Esophagus squamous epithelium (tissue), 5 donors: ENCODE data around the gene GCK. TPM values are rescaled to one million over a fixed set of nuclear protein-coding genes. Genes with fewer than 3 reads are reported as not detected.

Source experiments
- DNase-seq: peaks from one replicate; lab custom pipeline; 2025; lab: John Stamatoyannopoulos, UW
- H3K27ac ChIP-seq, 4 donors: fragments of 200-600 bp; sonication (generic); one replicate each; pipeline ENCODE4 v1.5.1; 2016 to 2019; ENCODE audit warnings: mild to moderate bottlenecking in 1 of 4
- H3K27me3 ChIP-seq, 4 donors: fragments of 200-600 bp; sonication (generic); 1 replicate in 3 of 4; 2 replicates in 1 of 4; pipeline versions ENCODE4 v1.5.1 to v1.6.0; 2017 to 2021; ENCODE audit warnings: antibody characterized with exemption in 1 of 4
- H3K36me3 ChIP-seq, 3 donors: fragments of 200-600 bp; sonication (generic); one replicate each; pipeline ENCODE4 v1.5.1; 2016 to 2019
- H3K4me1 ChIP-seq, 3 donors: fragments of 200-600 bp; sonication (generic); one replicate each; pipeline ENCODE4 v1.5.1; 2017 to 2019
- H3K4me3 ChIP-seq, 4 donors: fragments of 200-600 bp; sonication (generic); 1 replicate in 3 of 4; 2 replicates in 1 of 4; pipeline ENCODE4 v1.5.1; 2016 to 2019; ENCODE audit warnings: mild to moderate bottlenecking in 2 of 4, moderate library complexity in 1 of 4
- H3K9me3 ChIP-seq, 3 donors: fragments of 200-600 bp; sonication (generic); one replicate each; pipeline ENCODE4 v1.5.1; 2016 to 2019
- CTCF ChIP-seq, 6 experiments: fragments of 450-650 bp in 4 of 6; fragments of 200-600 bp in 2 of 6; sonication (generic) in 2 of 6; IDR thresholded peaks; one replicate each; pipeline ENCODE4 v1.5.1; 2016 to 2019; ENCODE audit warnings: antibody characterized with exemption in 6 of 6, mild to moderate bottlenecking in 4 of 6, moderate library complexity in 4 of 6
- POLR2A ChIP-seq, 4 donors: fragments of 450-650 bp; IDR thresholded peaks; one replicate each; pipeline ENCODE4 v1.6.1; 2017; ENCODE audit warnings: antibody characterized with exemption in 4 of 4, mild to moderate bottlenecking in 4 of 4, moderate library complexity in 3 of 4
- WGBS, 2 donors: methylation state at CpG; one replicate each; pipeline ENCODE4 v1.1.5; 2018; 5-methylcytosine and 5-hydroxymethylcytosine counted together
- intact Hi-C: fragments of 100-400 bp; cut with DNase I; formaldehyde crosslinking; loops from one replicate; pipeline ENCODE4 v1.15.0; 2022
- total RNA-seq, 4 donors: library from RNA; depleted of rRNA; stranded (reverse); fragments of >200 nt; gene quantifications; one replicate each; pipeline ENCODE4 v1.1.0, GENCODE V29; 2016
- donor health status: DM: yes; HTN: yes; CAD: no.

GCK gene
- total RNA-seq, 4 donors from 2014 or later, result 0.38 TPM; not detected in 3

GRCh38 chr7:44102846-44103565 lies 86.2 kb downstream of the GCK start:
- Histone ChIP-seq H3K9me3 (no peaks in the 10 kb centered on the region), H3K27me3 (peaks cover 0 to 28% (median 0%) of the 10 kb centered on the region in 4 donors), H3K4me1 (peaks cover 11 to 80% (median 63%) of the 10 kb centered on the region in 3 donors), H3K27ac (peak overlapping the region; percentile 47 to 92 (median 88)), H3K36me3 (peaks cover 0 to 14% (median 0%) of the 10 kb centered on the region in 3 donors), H3K4me3 (no peak overlapping the region)
- intact Hi-C loops, result no loop called here
- no peak for TF ChIP-seq CTCF (IDR thresholded peaks at IDR 0.05)
- TF ChIP-seq POLR2A (IDR thresholded peaks at IDR 0.05), result no peak
- DNase-seq, result no peak
- 53 to 73% methylated on average over 4 to 7 of the region's 8 CpGs for WGBS, 2 donors

GRCh38 chr7:44101966-44102845 lies 87.0 kb downstream of the GCK start:
- peaks cover 11 to 72% (median 56%) of the 10 kb centered on the region in 3 donors for H3K4me1 ChIP-seq
- 39 to 44% methylated on average over 8 to 11 of the region's 14 CpGs for WGBS, 2 donors
- no peak for TF ChIP-seq CTCF (IDR thresholded peaks at IDR 0.05)
- no peaks in the 10 kb centered on the region for H3K9me3 ChIP-seq
- H3K27me3 ChIP-seq, result peaks cover 0 to 28% (median 0%) of the 10 kb centered on the region in 4 donors
- no peak overlapping the region for H3K4me3 ChIP-seq
- H3K27ac ChIP-seq, result peak overlapping the region; percentile 47 to 92 (median 88)
- intact Hi-C loops, result no loop called here
- DNase-seq, result no peak
- peaks cover 0 to 6% (median 0%) of the 10 kb centered on the region in 3 donors for H3K36me3 ChIP-seq

DNA sequence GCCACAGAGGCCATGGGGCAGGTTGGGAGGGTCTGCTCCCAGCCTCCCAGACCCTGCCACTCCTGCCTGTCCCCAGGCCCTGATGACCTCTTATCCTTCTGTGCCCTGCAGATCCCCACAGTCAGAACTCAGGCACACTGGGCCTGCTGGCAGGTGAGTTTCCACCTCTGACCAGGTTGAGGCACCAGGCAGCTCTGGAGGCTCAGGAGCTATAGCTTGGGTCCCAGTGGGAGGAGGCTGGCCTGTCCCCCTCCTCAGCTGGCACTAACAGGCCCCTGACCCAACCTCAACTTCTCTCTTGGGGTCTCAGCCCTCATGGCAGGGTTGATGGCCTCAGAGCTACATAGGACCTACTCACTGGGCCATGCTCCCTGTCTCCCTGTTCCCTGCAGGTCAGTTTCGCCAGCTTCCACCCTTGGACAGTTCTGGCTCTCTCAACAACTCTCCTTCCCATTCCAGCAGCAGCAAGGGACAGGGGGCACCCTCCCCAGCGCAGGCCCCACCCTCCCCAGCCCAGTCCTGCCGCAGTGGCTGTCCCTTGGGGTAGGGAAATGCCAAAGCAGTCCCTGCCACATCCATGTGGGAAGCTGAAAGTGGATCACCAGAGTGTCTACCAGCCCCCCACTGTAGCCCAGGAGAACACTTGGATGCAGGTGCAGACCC lies 87.8 kb downstream of the GCK start:
- no peaks in the 10 kb centered on the region for H3K9me3 ChIP-seq
- TF ChIP-seq POLR2A (IDR thresholded peaks at IDR 0.05) (no peak), CTCF (IDR thresholded peaks at IDR 0.05) (no peak)
- H3K36me3 ChIP-seq, result no peaks in the 10 kb centered on the region
- DNase-seq, result no peak
- H3K27ac ChIP-seq, result peak overlapping the region; percentile 47 to 92 (median 88)
- H3K4me1 ChIP-seq, result peaks cover 11 to 64% (median 49%) of the 10 kb centered on the region in 3 donors
- no peak overlapping the region for H3K4me3 ChIP-seq
- peaks cover 0 to 28% (median 0%) of the 10 kb centered on the region in 4 donors for H3K27me3 ChIP-seq
- 86 to 100% methylated on average over 1 of the region's 3 CpGs for WGBS, 2 donors
- intact Hi-C loops, result no loop called here

GRCh38 chr7:44100458-44101302 lies 88.6 kb downstream of the GCK start:
- intact Hi-C loops, result no loop called here
- Histone ChIP-seq H3K9me3 (no peaks in the 10 kb centered on the region), H3K4me1 (peaks cover 11 to 57% (median 42%) of the 10 kb centered on the region in 3 donors), H3K27ac (peak overlapping the region; percentile 47 to 92 (median 88)), H3K27me3 (peaks cover 0 to 25% (median 0%) of the 10 kb centered on the region in 4 donors), H3K36me3 (no peaks in the 10 kb centered on the region), H3K4me3 (no peak overlapping the region)
- TF ChIP-seq POLR2A (IDR thresholded peaks at IDR 0.05) (no peak), CTCF (IDR thresholded peaks at IDR 0.05) (no peak)
- DNase-seq, result no peak
- WGBS, 2 donors, result 38 to 60% methylated on average over 5 to 6 of the region's 10 CpGs
